ENCODE results near the gene ARHGEF10L.
"Not testable (repeated sequence)": the region's sequence is repeated elsewhere in the genome, so short reads cannot be mapped to it uniquely, and the experiment has no call there.

The ARHGEF10L gene

GRCh38 chr1:17539477-17540254 lies at the start of gene ARHGEF10L:
Gene ARHGEF10L, plus strand, starts transcription at chr1:17539698. Its CDS starts 40,898 bp downstream, at chr1:17580596.
- DNase-seq: no peak

- DNase-seq: not testable (repeated sequence)
Observed at GRCh38 chr1:17489768-17490417, 49.6 kb upstream of the ARHGEF10L start.

- DNase-seq: not testable (repeated sequence)
Observed at GRCh38 chr1:17490667-17491066, 48.8 kb upstream of the ARHGEF10L start.

GRCh38 chr1:17494114-17494729 lies 45.3 kb upstream of the ARHGEF10L start:
- peak in 1 of 2 experiments; percentile 21 for DNase-seq

- DNase-seq: no peak
Observed at GRCh38 chr1:17496419-17496818, 43.1 kb upstream of the ARHGEF10L start.

GRCh38 chr1:17498214-17498613 lies 41.3 kb upstream of the ARHGEF10L start:
- no peak for DNase-seq

- peak; percentile 80 to 81 for DNase-seq
Observed at GRCh38 chr1:17502326-17502778, 37.1 kb upstream of the ARHGEF10L start.

- no peak for DNase-seq
Observed at GRCh38 chr1:17503146-17503545, 36.4 kb upstream of the ARHGEF10L start.

GRCh38 chr1:17507200-17507599 lies 32.3 kb upstream of the ARHGEF10L start:
- DNase-seq: not testable (repeated sequence)

GRCh38 chr1:17507915-17508314 lies 31.6 kb upstream of the ARHGEF10L start:
- DNase-seq: no peak

- DNase-seq: no peak
Observed at GRCh38 chr1:17509363-17509762, 30.1 kb upstream of the ARHGEF10L start.

GRCh38 chr1:17510138-17510537 lies 29.4 kb upstream of the ARHGEF10L start:
- DNase-seq: no peak

GRCh38 chr1:17511188-17511587 lies 28.3 kb upstream of the ARHGEF10L start:
- no peak for DNase-seq

- no peak for DNase-seq
Observed at GRCh38 chr1:17513131-17513530, 26.4 kb upstream of the ARHGEF10L start.

GRCh38 chr1:17514776-17515175 lies 24.7 kb upstream of the ARHGEF10L start:
- no peak for DNase-seq

GRCh38 chr1:17515902-17516301 lies 23.6 kb upstream of the ARHGEF10L start:
- no peak for DNase-seq

- no peak for DNase-seq
Observed at GRCh38 chr1:17516303-17517214, 22.9 kb upstream of the ARHGEF10L start.

GRCh38 chr1:17520041-17520440 lies 19.5 kb upstream of the ARHGEF10L start:
- DNase-seq: no peak

GRCh38 chr1:17520473-17521319 lies 18.8 kb upstream of the ARHGEF10L start:
- DNase-seq: no peak

- no peak for DNase-seq
Observed at GRCh38 chr1:17521946-17522612, 17.4 kb upstream of the ARHGEF10L start.

Data from NCI-H187 (cell line).